OCI-LY1 (cell line): ENCODE data around the gene ABHD17B.

ENCODE experiments used
- H2AFZ ChIP-seq: fragments of 200-600 bp; sonication (generic), shearing (Covaris generic); 2 replicates; pipeline ENCODE4 v1.6.0; 2014; ENCODE audit warnings: antibody characterized with exemption, mild to moderate bottlenecking, low read length
- H3F3A ChIP-seq: fragments of 200-600 bp; sonication (generic), shearing (Covaris generic); 2 replicates; pipeline ENCODE4 v1.6.0; 2014; ENCODE audit warnings: mild to moderate bottlenecking, antibody characterized with exemption, low read length, moderate library complexity; ENCODE audit not compliant: insufficient read depth
- H3K27ac ChIP-seq: fragments of 200-600 bp; sonication (generic); 2 replicates; pipeline ENCODE4 v1.5.1; 2014; ENCODE audit warnings: low read length, mixed run types, mild to moderate bottlenecking, low read depth; ENCODE audit not compliant: poor library complexity, severe bottlenecking
- H3K27me3 ChIP-seq: fragments of 200-600 bp; sonication (generic); 2 replicates; pipeline ENCODE4 v1.6.0; 2014; ENCODE audit warnings: antibody characterized with exemption, mild to moderate bottlenecking, low read length, moderate library complexity; ENCODE audit not compliant: insufficient read depth
- H3K36me3 ChIP-seq: fragments of 200-600 bp; sonication (generic); 2 replicates; pipeline ENCODE4 v1.6.1; 2014; ENCODE audit warnings: mild to moderate bottlenecking, antibody characterized with exemption, low read length, moderate library complexity, mixed read lengths; ENCODE audit not compliant: insufficient read depth
- H3K4me1 ChIP-seq: fragments of 200-600 bp; sonication (generic); 2 replicates; pipeline ENCODE4 v1.5.1; 2014; ENCODE audit warnings: mild to moderate bottlenecking, low read length, moderate library complexity; ENCODE audit not compliant: insufficient read depth, severe bottlenecking
- H3K4me2 ChIP-seq: fragments of 200-600 bp; sonication (generic), shearing (Covaris generic); 2 replicates; pipeline ENCODE4 v1.6.1; 2014; ENCODE audit warnings: low read length
- H3K4me3 ChIP-seq: fragments of 200-600 bp; sonication (generic); 2 replicates; pipeline ENCODE4 v1.5.1; 2014; ENCODE audit warnings: low read length, low read depth, mild to moderate bottlenecking, mixed read lengths; ENCODE audit not compliant: poor library complexity, severe bottlenecking
- H3K79me2 ChIP-seq: fragments of 200-600 bp; shearing (Covaris generic); 2 replicates; pipeline ENCODE4 v1.6.1; 2016; ENCODE audit warnings: mixed run types, low read length, mixed read lengths; ENCODE audit not compliant: insufficient read depth
- H3K9ac ChIP-seq: fragments of 200-600 bp; sonication (generic), shearing (Covaris generic); 2 replicates; pipeline ENCODE4 v1.6.1; 2014; ENCODE audit warnings: mild to moderate bottlenecking, low read length, mixed read lengths
- H3K9me2 ChIP-seq: fragments of 200-600 bp; sonication (generic), shearing (Covaris generic); 2 replicates; pipeline ENCODE4 v1.6.1; 2014; ENCODE audit warnings: low read depth, mild to moderate bottlenecking, low read length, mixed read lengths
- H3K9me3 ChIP-seq: fragments of 200-600 bp; shearing (Covaris generic); 2 replicates; pipeline ENCODE4 v1.6.1; 2014; ENCODE audit warnings: low read length, mixed read lengths
- H4K20me1 ChIP-seq: fragments of 200-600 bp; sonication (generic), shearing (Covaris generic); 2 replicates; pipeline ENCODE4 v1.6.0; 2016; ENCODE audit warnings: mild to moderate bottlenecking, low read length; ENCODE audit not compliant: insufficient read depth
- EZH2 ChIP-seq: fragments of 200-600 bp; sonication (generic), shearing (Covaris generic); IDR thresholded peaks from 2 replicates; pipeline ENCODE4 v1.8.0; 2017; ENCODE audit warnings: borderline replicate concordance, mixed run types, mild to moderate bottlenecking, antibody characterized with exemption, low read length, moderate library complexity, mixed read lengths
- TF ChIP-seq, protein P1 (sequence below): fragments of 200-600 bp; sonication (generic), shearing (Covaris generic); IDR thresholded peaks from 2 replicates; pipeline ENCODE4 v1.5.1; 2017; ENCODE audit warnings: mild to moderate bottlenecking, antibody characterized with exemption, low read length, moderate library complexity, mixed read lengths

Gene ABHD17B

DNA sequence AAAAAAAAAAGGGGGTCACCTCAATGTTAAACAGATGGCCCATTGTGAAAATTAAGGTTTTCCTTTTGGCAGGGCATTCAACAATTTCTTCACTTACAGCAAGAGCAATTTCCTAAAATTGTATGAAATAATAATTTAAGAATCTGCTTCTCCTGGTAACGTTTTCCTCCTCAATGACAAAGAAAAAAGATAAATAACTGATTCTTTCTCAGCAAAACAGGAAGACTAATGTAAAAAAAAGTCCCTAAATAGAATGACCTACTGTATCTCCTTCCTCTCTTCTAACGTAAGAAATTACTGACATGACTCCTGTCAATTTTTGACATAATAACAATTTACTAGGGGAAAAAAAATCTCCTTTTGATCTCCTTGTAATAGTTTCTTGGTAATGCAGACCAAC lies 25.5 kb downstream of the ABHD17B start:
- TF ChIP-seq, protein P1, sequence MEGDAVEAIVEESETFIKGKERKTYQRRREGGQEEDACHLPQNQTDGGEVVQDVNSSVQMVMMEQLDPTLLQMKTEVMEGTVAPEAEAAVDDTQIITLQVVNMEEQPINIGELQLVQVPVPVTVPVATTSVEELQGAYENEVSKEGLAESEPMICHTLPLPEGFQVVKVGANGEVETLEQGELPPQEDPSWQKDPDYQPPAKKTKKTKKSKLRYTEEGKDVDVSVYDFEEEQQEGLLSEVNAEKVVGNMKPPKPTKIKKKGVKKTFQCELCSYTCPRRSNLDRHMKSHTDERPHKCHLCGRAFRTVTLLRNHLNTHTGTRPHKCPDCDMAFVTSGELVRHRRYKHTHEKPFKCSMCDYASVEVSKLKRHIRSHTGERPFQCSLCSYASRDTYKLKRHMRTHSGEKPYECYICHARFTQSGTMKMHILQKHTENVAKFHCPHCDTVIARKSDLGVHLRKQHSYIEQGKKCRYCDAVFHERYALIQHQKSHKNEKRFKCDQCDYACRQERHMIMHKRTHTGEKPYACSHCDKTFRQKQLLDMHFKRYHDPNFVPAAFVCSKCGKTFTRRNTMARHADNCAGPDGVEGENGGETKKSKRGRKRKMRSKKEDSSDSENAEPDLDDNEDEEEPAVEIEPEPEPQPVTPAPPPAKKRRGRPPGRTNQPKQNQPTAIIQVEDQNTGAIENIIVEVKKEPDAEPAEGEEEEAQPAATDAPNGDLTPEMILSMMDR: no peak
- no peak for TF ChIP-seq EZH2

DNA sequence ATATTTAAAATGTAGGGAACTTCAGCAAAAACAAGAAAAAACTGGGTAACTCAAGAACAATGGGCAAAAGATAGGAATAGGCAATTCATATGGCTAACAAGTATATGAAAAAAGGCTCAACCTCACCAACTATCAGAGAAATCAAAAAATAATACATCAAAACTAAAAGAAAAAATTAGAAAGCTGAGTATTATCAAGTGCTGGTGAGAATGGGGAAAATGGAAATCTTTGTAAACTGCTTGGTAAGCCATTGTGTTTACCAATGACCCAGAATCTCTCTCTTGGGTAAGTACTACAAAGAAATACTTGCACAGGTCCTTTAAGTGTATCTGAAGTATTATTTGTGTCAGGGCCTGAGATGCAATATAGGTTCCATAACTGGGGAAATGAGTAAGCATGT lies 27.0 kb downstream of the ABHD17B start:
- Histone ChIP-seq H3K27ac (no peak overlapping the region), H3K9me2 (no peaks in the 10 kb centered on the region)

More for the DNA sequence above, 25.5 kb downstream of the ABHD17B start:
- Histone ChIP-seq H3K4me1 (peaks cover 25% of the 10 kb centered on the region), H3K27me3 (no peaks in the 10 kb centered on the region), H3K9me2 (no peaks in the 10 kb centered on the region), H3K27ac (peak overlapping the region; percentile 53), H3K9ac (no peak overlapping the region), H3K4me3 (no peak overlapping the region), H3K4me2 (no peak overlapping the region), H3F3A (no peaks in the 10 kb centered on the region), H3K36me3 (no peaks in the 10 kb centered on the region; the same call in 1 of the 2 replicates), H4K20me1 (no peaks in the 10 kb centered on the region), H3K9me3 (peaks cover 20% of the 10 kb centered on the region), H3K79me2 (peaks cover 72% of the 10 kb centered on the region), H2AFZ (no peak overlapping the region)

DNA sequence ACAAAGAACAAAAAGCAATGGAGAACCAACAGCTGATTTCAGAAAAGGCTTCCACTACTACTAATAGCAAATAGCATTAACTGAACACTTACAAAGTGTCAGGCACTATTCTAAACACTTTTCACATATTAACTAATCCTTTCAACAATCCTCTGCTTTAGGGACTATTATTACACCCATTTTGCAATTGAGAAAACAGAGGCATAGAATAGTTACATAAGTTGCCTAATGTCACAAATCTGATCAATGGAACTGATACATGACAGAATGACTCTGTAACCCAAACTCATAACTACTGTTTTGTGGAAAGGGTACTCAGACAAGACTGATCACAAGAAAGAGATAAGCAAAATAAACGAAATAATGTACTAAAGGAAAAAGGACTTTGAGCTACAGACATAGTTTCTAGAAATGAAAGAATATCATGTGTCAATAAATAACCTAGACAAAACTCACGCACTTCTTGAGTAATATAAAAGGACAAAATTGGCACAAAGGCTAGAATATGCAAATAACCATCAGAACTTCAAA lies 31.3 kb downstream of the ABHD17B start:
- peaks cover 65% of the 10 kb centered on the region for H3K79me2 ChIP-seq
- peaks cover 3% of the 10 kb centered on the region for H3K36me3 ChIP-seq
- no peaks in the 10 kb centered on the region for H3F3A ChIP-seq
- no peak overlapping the region for H2AFZ ChIP-seq
- H3K27ac ChIP-seq: no peak overlapping the region
- peaks cover 37% of the 10 kb centered on the region for H3K9me3 ChIP-seq
- H3K27me3 ChIP-seq: no peaks in the 10 kb centered on the region
- no peak overlapping the region for H3K4me3 ChIP-seq
- no peak for TF ChIP-seq EZH2
- TF ChIP-seq, protein P1: no peak
- H4K20me1 ChIP-seq: no peaks in the 10 kb centered on the region
- H3K9ac ChIP-seq: no peak overlapping the region
- no peak overlapping the region for H3K4me2 ChIP-seq
- H3K4me1 ChIP-seq: no peaks in the 10 kb centered on the region
- H3K9me2 ChIP-seq: no peaks in the 10 kb centered on the region

More for the DNA sequence above, 27.0 kb downstream of the ABHD17B start:
- Histone ChIP-seq H2AFZ (no peak overlapping the region), H3K9me3 (peaks cover 30% of the 10 kb centered on the region), H3K4me2 (no peak overlapping the region), H3K27me3 (no peaks in the 10 kb centered on the region), H3K79me2 (peaks cover 75% of the 10 kb centered on the region), H3K4me3 (no peak overlapping the region), H4K20me1 (no peaks in the 10 kb centered on the region), H3K36me3 (no peaks in the 10 kb centered on the region; the same call in 1 of the 2 replicates), H3F3A (no peaks in the 10 kb centered on the region), H3K4me1 (peaks cover 25% of the 10 kb centered on the region), H3K9ac (no peak overlapping the region)
- TF ChIP-seq EZH2: no peak
- TF ChIP-seq, protein P1: no peak
